Karpas-422 (cell line): ENCODE data around the gene EDIL3. TPM values are rescaled to one million over a fixed set of nuclear protein-coding genes. Genes with fewer than 3 reads are reported as not detected.
"Not testable (repeated sequence)": the region's sequence is repeated elsewhere in the genome, so short reads cannot be mapped to it uniquely, and the experiment has no call there.

Experiments used
- DNase-seq: peaks from one replicate; pipeline ENCODE4 v3.0.0-alpha.2; 2015
- H2AFZ ChIP-seq: fragments of 200-600 bp; sonication (generic); 2 replicates; pipeline ENCODE4 v1.6.1; 2014; ENCODE audit warnings: antibody characterized with exemption, low read length, mixed read lengths
- H3K27ac ChIP-seq: fragments of 200-600 bp; sonication (generic); 2 replicates; pipeline ENCODE4 v1.5.1; 2014; ENCODE audit warnings: mild to moderate bottlenecking, low read length, moderate library complexity
- H3K27me3 ChIP-seq: fragments of 200-600 bp; sonication (generic); 2 replicates; pipeline ENCODE4 v1.6.1; 2014; ENCODE audit warnings: low read length, mixed read lengths
- H3K36me3 ChIP-seq: fragments of 200-600 bp; sonication (generic); 2 replicates; pipeline ENCODE4 v1.6.1; 2014; ENCODE audit warnings: low read length, mixed read lengths; ENCODE audit not compliant: insufficient read depth
- H3K4me1 ChIP-seq: fragments of 200-600 bp; sonication (generic); 2 replicates; pipeline ENCODE4 v1.6.1; 2014; ENCODE audit warnings: mild to moderate bottlenecking, low read length, mixed read lengths
- H3K4me2 ChIP-seq: fragments of 200-600 bp; sonication (generic); 2 replicates; pipeline ENCODE4 v1.6.1; 2014; ENCODE audit warnings: low read length, low read depth, mild to moderate bottlenecking; ENCODE audit not compliant: poor library complexity, severe bottlenecking
- H3K4me3 ChIP-seq: fragments of 200-600 bp; sonication (generic); 2 replicates; pipeline ENCODE4 v1.5.1; 2014; ENCODE audit warnings: mild to moderate bottlenecking, antibody characterized with exemption, low read length, mixed read lengths
- H3K79me2 ChIP-seq: fragments of 200-600 bp; sonication (generic); 2 replicates; pipeline ENCODE4 v1.6.1; 2014; ENCODE audit warnings: mild to moderate bottlenecking, low read length, mixed read lengths
- H3K9ac ChIP-seq: fragments of 200-600 bp; sonication (generic); 2 replicates; pipeline ENCODE4 v1.6.0; 2014; ENCODE audit warnings: low read length
- H3K9me2 ChIP-seq: fragments of 200-600 bp; sonication (generic), shearing (Covaris generic); replicated peaks from 2 replicates; pipeline ENCODE4 v1.6.0; 2014; ENCODE audit warnings: mild to moderate bottlenecking, low read length, moderate library complexity; ENCODE audit not compliant: insufficient read depth
- H3K9me3 ChIP-seq: fragments of 300-700, 200-600 bp; sonication (generic); 2 replicates; pipeline ENCODE4 v1.6.1; 2014; ENCODE audit warnings: low read length, mixed read lengths
- H4K20me1 ChIP-seq: fragments of 200-600 bp; sonication (generic); 2 replicates; pipeline ENCODE4 v1.6.1; 2014; ENCODE audit warnings: mild to moderate bottlenecking, antibody characterized with exemption, low read length, low read depth; ENCODE audit not compliant: insufficient read depth
- total RNA-seq: library from RNA; depleted of rRNA; stranded (reverse); fragments of >200 nt; shearing (Covaris generic); gene quantifications from 2 replicates; pipeline ENCODE4 v1.2.3, GENCODE V29; 2014; ENCODE audit warnings: low replicate concordance

Gene EDIL3
- total RNA-seq, 1 experiment from 2014 or later, result not detected

DNA sequence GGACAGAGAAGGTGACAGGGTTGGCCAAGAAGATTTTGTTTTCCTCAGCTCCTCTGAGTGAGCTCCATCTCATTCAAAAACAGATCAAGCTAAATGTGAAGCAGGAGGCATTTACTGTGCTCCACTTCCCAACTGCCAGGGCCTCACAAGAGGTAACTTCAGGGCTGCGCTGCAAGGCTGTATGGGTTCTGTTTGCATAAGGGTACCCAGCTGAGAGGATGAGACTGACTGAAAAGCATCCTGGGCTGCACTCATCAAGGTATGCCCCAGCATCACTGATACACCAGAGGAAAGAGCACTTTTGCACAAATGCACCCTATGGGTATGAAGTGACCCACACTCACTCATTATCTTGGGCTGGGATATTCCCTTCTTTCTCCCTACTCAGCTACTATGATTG, 347.8 kb downstream of the EDIL3 start:
- Histone ChIP-seq H3K4me1 (no peaks in the 10 kb centered on the region), H2AFZ (no peak overlapping the region), H3K9me2 (no peaks in the 10 kb centered on the region), H3K79me2 (no peaks in the 10 kb centered on the region), H3K4me3 (no peak overlapping the region), H3K27ac (no peak overlapping the region), H3K36me3 (no peaks in the 10 kb centered on the region), H3K9me3 (peaks cover 4% of the 10 kb centered on the region; the same call in 1 of the 2 replicates), H4K20me1 (no peaks in the 10 kb centered on the region), H3K9ac (no peak overlapping the region), H3K27me3 (no peaks in the 10 kb centered on the region), H3K4me2 (no peak overlapping the region)
- no peak for DNase-seq

DNA sequence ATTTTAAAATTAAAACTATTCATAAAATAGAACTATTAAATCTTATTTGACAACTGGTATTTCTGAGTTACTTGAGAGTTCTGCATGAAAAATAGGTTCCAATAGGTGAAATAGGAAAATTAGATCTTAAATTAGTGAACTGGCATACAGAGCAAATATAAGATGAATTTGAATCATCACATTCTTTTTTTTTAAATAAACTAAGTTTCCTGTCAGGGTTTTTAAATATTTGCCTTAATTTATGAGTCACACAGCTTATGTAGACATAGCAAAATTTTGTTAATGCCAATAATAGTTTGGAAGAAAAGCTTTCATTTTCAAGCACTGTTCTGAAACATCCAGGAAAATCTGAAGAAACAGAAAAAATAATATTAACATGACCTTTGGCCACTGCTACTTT, 352.4 kb downstream of the EDIL3 start:
- no peak for DNase-seq
- no peaks in the 10 kb centered on the region for H3K27me3 ChIP-seq
- no peak overlapping the region for H3K27ac ChIP-seq
- no peaks in the 10 kb centered on the region for H4K20me1 ChIP-seq
- H3K36me3 ChIP-seq, result no peaks in the 10 kb centered on the region
- H3K79me2 ChIP-seq, result no peaks in the 10 kb centered on the region
- no peaks in the 10 kb centered on the region for H3K4me1 ChIP-seq
- H3K9ac ChIP-seq, result no peak overlapping the region
- H3K9me3 ChIP-seq, result 0 out of 2 replicates have a peak, but pooled peaks cover 11% of the 10 kb centered on the region
- H3K4me2 ChIP-seq, result no peak overlapping the region
- H3K4me3 ChIP-seq, result no peak overlapping the region
- H3K9me2 ChIP-seq, result no peaks in the 10 kb centered on the region
- H2AFZ ChIP-seq, result no peak overlapping the region

DNA sequence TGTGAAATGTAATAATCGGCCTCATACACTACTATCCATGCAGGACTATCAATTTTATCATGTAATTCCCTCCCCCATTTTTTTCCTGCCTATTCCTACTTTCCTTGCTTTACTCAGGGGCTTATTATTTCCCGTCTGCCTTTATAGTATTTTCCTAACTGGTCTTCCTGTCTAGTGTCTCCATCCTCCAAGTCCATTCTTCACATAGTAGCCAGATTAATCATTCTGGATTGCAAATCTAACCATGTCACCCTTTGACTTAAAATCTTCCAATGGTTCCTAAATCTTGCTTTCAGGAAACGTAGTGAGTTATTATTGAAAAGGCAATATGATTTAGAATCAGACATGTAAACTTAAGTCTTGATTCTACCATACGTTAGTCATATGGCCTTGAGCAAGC, 356.6 kb downstream of the EDIL3 start:
- no peaks in the 10 kb centered on the region for H4K20me1 ChIP-seq
- H3K9me2 ChIP-seq, result no peaks in the 10 kb centered on the region
- no peak overlapping the region for H2AFZ ChIP-seq
- H3K9me3 ChIP-seq, result peaks cover 7% of the 10 kb centered on the region; the same call in 1 of the 2 replicates
- DNase-seq, result no peak
- H3K27ac ChIP-seq, result no peak overlapping the region
- no peak overlapping the region for H3K9ac ChIP-seq
- no peaks in the 10 kb centered on the region for H3K27me3 ChIP-seq
- H3K4me2 ChIP-seq, result no peak overlapping the region
- no peaks in the 10 kb centered on the region for H3K36me3 ChIP-seq
- no peak overlapping the region for H3K4me3 ChIP-seq
- H3K4me1 ChIP-seq, result no peaks in the 10 kb centered on the region
- no peaks in the 10 kb centered on the region for H3K79me2 ChIP-seq

DNA sequence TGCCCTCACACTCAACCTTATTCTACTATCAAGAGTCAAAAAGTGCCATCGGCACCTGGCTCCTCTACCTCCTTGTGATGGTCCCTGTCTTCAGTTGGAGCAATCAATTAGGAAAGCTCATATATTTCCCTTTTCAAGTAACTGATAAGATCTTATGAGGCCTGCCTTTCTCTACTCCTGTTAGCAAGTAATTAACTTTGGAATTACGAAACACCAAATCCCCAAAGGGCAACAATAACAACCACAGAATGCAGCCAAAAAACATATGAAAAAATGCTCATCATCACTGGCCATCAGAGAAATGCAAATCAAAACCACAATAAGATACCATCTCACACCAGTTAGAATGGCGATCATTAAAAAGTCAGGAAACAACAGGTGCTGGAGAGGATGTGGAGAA, 366.2 kb downstream of the EDIL3 start:
- H3K79me2 ChIP-seq, H3K4me1 ChIP-seq, H4K20me1 ChIP-seq, H3K4me2 ChIP-seq, H3K9ac ChIP-seq, H3K4me3 ChIP-seq, H3K9me2 ChIP-seq, DNase-seq, H3K27ac ChIP-seq, H3K27me3 ChIP-seq, H3K36me3 ChIP-seq, H2AFZ ChIP-seq: not testable (repeated sequence)
- peaks cover 15% of the 10 kb centered on the region; the same call in 1 of the 2 replicates for H3K9me3 ChIP-seq

DNA sequence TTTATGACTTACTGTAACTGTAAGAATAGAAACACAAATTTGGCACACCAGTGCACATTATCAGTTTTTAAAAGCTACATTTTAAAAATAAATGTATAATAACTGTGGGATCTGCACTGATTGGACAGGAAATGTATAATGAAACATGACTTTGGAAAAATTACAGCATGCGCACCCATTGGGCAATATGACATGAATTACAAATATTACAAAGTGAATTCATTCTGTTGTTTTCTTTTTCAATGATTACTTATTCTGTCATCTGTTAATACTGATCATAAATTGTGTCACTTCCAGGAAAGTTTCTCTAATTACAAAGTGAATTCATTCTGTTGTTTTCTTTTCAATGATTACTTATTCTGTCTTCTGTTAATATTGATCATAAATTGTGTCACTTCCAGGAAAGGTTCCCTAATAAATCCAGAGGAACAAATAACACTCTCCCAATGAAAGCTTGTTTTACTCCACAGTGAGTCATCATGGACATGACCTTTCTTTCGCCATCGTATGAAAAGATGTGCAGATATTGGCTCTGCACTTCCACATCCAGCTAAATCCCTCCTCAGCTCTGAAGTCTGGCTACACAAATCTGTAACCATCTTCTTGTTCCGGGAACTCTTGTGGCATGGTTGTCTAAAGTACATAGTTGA, 367.0 kb downstream of the EDIL3 start:
- Histone ChIP-seq H3K9me3 (peaks cover 17% of the 10 kb centered on the region; the same call in 1 of the 2 replicates), H3K27me3 (no peaks in the 10 kb centered on the region), H3K9ac (no peak overlapping the region), H3K4me1 (no peaks in the 10 kb centered on the region), H3K79me2 (no peaks in the 10 kb centered on the region), H3K27ac (no peak overlapping the region), H3K4me2 (no peak overlapping the region), H3K36me3 (no peaks in the 10 kb centered on the region), H2AFZ (no peak overlapping the region), H4K20me1 (no peaks in the 10 kb centered on the region), H3K9me2 (no peaks in the 10 kb centered on the region), H3K4me3 (no peak overlapping the region)
- no peak for DNase-seq

DNA sequence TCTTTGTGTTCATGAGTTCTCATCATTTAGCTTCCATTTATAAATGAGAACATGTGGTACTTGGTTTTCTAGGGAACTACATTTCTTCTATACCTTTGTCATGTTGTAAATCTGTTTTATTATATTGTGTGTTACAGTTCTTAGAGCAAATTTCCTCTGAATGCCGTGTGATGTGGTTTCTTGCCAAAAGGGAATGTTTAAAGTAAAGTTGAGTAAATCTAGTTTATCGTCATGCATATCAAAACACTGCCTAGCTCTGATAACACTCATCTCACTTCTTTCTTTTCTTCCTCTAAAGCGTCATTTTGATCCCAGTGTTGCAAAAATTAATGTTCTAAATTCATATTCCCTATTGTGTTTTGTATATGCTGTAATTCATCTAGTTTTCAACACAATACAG, 368.6 kb downstream of the EDIL3 start:
- Histone ChIP-seq H4K20me1 (no peaks in the 10 kb centered on the region), H3K36me3 (no peaks in the 10 kb centered on the region), H3K4me3 (no peak overlapping the region), H3K9me3 (peaks cover 14% of the 10 kb centered on the region; the same call in 1 of the 2 replicates), H2AFZ (no peak overlapping the region), H3K27ac (no peak overlapping the region), H3K9ac (no peak overlapping the region), H3K4me1 (no peaks in the 10 kb centered on the region), H3K79me2 (no peaks in the 10 kb centered on the region), H3K27me3 (no peaks in the 10 kb centered on the region), H3K9me2 (no peaks in the 10 kb centered on the region), H3K4me2 (no peak overlapping the region)
- DNase-seq, result no peak

DNA sequence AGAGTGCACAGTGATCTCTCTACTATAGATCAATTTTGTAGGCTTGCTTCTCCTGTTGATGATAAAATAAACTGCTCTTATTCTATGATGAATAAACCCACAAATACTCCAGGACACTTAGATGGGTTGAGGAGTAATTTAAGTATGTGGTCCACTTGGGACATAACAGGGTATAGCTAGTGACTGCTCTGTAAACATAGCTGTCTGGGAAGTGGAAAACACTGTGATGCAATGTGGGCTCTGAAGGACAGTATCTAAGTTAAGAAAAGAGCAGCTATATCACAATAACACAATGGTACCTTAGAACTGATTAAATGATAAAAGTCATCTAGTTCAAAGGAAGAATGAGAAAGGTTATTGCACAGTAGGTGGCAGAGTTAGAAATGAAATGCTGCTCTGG, 369.7 kb downstream of the EDIL3 start:
- Histone ChIP-seq H3K9me2 (no peaks in the 10 kb centered on the region), H3K9ac (no peak overlapping the region), H3K36me3 (no peaks in the 10 kb centered on the region), H3K4me3 (no peak overlapping the region), H3K4me1 (no peaks in the 10 kb centered on the region), H3K9me3 (peaks cover 11% of the 10 kb centered on the region; the same call in 1 of the 2 replicates), H3K27me3 (no peaks in the 10 kb centered on the region), H3K4me2 (no peak overlapping the region), H3K27ac (no peak overlapping the region), H2AFZ (no peak overlapping the region), H3K79me2 (no peaks in the 10 kb centered on the region), H4K20me1 (no peaks in the 10 kb centered on the region)
- DNase-seq, result no peak

DNA sequence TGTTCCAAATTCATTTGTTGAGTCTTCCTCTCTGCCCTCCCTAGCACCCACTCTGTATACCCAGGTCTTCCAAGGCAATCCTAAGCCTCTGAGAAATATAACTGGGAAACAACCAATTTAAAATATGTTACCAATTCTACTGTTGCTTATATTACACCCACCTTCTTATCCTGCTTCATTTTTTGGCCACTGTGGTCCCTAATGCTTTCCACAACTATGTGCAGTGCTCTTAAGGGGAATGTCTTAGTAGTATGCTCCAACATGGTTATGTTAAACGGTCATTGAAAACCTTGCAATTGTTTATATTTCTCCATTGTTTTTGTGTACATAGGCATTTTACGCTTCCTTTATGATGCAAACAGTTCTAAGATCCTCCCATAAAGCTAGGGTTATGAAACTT, 390.9 kb downstream of the EDIL3 start:
- Histone ChIP-seq H2AFZ (no peak overlapping the region), H3K9me3 (peaks cover 28% of the 10 kb centered on the region), H3K27me3 (no peaks in the 10 kb centered on the region), H3K4me2 (no peak overlapping the region), H3K4me1 (no peaks in the 10 kb centered on the region), H3K4me3 (no peak overlapping the region), H3K9me2 (no peaks in the 10 kb centered on the region), H3K36me3 (no peaks in the 10 kb centered on the region), H3K27ac (no peak overlapping the region), H3K79me2 (no peaks in the 10 kb centered on the region), H4K20me1 (no peaks in the 10 kb centered on the region), H3K9ac (no peak overlapping the region)
- DNase-seq, result no peak
